GM15510 (cell line): ENCODE data around the gene CCDC190.

Experiments
- POLR2A ChIP-seq: IDR thresholded peaks from 3 replicates; pipeline ENCODE4 v1.6.1; 2011; ENCODE audit warnings: borderline replicate concordance; ENCODE audit not compliant: insufficient read length; ENCODE audit errors: extremely low read depth

Gene CCDC190

DNA sequence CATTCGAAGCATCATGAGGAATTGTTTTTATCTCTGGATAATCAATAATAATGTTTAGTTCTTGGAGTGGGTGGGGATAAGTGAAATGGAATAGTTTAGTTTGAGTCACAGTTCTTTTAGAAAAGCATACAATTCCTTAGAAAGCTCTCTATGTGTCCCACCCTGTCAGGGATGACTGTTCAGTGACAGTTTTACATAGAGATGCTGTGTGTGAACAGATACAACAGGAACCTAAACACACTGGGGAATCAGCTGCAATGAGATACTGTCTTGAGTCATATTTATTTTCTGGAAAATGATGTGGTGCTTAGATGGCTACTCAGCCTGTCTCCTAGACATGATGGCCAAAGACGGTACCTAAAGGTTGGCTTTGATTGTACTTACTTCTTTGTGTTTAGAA is 25.7 kb upstream of the CCDC190 start:
- no peak for TF ChIP-seq POLR2A

DNA sequence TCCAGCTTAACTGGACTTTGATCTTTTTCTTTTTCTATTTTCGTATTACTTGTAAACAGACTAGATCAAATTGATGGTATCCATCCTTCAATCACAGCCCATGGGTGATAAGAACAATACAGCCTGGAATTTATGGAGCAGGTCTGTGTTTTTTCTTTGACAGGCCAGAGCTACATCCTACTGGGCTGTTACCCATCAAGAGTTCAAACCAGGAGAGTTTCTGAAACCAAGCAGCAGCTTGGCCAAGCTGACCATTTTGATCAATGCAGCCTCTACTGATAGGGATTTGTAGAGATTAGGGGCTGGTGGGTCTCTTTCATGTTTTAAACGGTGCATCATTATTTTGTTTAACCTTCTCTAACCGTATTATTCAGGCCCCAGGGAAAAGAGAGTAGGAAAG is 24.3 kb upstream of the CCDC190 start:
- TF ChIP-seq POLR2A, result no peak

DNA sequence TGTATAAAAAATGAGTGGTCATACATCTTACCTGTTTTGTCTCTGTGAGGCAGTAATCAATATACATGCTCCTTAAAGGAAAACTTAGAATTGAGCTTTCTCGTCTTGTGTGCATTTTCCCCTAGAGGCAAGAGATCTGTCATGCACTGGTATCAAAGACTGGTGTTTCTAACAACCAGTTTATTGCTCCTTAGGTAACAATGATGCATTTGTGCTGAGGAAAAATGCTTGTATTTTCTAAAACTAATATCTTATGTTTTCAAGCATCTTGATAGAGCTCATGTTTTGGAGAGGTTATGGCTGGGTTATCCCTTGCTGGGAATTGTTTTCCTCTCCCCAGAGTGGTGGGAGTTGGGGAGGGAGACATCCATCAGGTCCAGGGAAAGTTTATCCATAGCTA is 23.9 kb upstream of the CCDC190 start:
- TF ChIP-seq POLR2A, result no peak

DNA sequence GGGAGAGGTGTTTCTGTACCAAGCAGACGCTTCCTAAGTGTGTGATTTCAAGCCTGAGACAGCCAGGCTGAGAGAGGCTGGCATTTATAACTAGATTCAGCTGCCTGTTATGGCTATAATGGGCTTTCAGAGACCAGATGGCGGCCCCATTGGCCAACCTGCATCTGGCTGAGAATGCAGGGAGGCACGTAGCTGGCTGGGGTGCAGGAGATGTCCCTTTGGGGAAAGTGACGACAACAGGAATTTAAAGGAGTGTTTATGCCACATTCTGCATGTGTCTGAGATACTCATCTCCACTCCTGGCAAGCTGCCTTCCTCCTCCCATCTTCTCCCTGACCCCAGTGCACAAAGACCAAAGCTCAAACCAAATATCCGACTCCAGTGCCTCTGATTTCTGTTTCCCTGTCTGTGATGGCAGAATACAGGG is 21.3 kb upstream of the CCDC190 start:
- no peak for TF ChIP-seq POLR2A

DNA sequence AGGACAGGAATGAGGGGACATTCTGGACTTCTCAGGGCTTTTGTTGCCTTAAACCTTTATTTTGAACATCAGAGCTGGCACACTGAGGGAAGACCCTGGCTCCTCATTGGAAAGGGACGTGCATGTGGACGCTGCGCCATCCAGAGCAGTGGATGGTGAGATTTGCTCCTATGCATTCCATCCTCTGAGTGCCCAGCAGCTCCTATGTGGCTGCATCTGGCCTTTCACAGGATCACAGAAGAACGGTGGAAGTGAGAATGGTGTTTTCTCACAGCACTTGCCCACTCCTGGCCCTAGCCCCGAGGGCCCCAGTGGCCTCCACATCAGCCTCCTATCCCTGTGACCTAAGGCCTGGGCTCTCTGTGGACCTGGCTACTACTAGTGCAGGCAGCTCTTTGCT is 20.6 kb upstream of the CCDC190 start:
- no peak for TF ChIP-seq POLR2A

DNA sequence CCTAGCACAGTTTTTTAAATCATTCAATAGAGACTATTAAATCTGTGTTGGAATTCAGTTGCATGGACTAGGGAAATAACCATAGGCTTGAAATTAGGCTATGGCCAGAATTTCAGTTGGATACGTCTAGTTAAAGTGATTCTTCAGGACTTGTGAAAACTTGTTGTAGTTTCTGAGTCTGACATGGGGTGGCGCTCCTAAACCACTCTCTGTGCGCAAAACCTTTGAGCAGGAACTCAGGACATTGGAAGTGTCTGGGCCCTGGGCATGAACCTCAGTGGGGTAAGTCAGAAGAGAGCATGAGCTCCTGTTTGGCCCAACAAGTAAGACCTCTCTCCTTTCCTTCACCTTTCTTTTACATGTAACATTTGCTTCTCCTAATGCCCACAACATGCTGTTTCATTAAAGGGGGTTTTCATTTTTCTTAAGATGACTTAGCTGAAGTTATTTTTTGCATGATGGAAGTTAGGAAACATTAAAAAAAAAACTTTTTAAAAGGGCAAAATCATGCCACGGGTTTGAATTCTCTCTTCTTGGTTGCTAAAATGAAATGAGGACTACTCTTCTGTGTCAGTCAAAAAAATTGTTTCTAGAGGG is 17.1 kb upstream of the CCDC190 start:
- TF ChIP-seq POLR2A, result no peak

DNA sequence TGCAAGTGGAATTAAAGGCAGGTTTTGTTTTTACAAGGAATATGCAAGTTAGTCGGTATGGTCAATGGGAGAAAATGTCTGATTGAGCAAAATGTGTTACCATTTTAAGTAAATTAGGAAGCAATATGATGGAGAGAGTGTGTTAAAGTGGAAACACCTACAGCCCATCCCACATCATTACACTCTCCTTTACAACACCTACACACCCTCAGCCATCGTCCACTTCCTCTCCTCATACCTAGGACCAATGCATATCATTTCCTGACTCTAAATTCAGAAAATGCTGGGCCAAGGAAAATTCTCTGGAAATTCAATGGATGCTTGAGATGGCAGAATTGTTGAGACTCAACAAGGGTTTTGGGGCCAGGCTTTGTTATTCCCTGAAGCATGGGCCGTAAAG is 16.4 kb upstream of the CCDC190 start:
- TF ChIP-seq POLR2A, result no peak

DNA sequence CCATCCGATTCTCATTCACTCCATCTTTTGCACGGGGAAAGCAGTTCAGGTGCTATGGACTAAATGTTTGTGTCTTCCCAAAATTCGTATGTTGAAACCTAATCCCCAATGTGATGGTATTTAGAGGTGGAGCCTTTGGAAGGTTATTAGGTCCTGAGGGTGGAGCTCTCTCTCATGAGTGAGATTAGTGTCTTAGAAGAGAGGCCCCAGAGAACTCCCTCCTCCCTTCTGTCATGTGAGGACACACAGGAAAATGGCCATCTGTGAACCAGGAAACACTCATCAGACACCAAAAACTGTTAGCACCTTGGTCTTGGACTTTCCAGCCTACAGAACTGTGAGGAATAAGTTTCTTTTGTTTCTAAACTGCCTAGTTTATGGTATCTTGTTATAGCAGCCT is 15.8 kb upstream of the CCDC190 start:
- no peak for TF ChIP-seq POLR2A

DNA sequence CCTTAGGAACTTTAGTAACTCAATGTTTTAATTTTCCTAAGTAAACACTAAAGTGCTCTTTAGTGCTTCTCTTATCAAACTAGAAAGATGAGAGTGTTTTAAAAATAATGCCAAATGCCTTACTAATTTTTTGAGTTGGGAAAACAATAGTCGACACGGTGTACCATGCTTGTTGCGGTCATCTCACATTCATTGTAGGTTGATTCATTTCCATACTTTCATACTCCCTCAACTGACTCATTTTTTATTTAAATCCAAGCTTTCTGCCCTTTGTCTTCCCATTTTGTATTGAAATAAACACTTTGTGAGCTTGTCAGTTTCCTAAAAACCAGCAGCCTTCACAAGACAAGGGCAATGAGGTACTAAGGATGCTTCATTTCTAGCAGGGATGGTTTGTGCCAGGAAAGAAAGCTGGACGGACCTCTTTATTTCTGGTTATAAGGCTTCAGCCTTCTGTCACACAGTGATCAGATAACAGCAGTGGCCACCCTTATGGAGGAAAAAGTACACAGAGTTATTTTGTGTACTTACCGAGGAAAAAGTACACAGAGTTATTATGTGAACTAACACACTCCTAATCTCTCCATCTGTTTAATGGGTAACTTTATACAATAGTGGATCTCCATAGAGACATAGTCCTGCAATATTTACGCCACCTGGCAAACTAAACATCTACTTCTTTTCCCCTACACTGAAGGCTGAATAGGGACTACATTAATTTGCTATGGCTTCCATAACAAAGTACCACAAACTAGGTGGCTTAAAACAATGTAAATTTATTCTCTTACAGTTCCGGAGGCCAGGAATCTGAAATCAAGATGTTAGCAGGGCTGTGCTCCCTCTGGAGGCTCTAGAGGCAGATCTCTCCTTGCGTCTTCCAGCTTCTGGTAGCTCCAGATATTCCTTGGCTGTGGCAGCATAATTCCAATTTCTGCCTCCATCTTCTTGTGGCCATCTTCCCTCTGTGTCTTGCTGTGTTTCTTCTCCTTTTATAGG is 13.0 kb upstream of the CCDC190 start:
- no peak for TF ChIP-seq POLR2A

DNA sequence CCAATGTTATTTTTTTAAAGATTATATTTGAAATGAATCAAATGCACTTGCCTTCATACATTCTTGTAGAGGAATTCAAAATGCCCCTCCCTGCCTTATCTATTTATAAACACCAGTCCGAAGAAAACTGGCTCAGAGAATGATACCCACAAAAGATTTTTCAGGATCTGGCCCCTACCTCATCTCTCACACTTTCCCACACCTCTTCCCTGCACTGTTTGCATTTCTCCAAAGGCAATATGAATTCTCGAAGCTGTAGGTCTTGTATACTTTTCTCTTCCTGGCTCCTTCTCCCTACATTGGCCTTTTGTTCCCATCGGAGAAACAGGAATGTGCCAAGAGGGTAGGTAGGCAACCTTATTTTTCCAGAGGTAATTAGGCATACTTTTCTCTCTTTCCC is 12.0 kb upstream of the CCDC190 start:
- no peak for TF ChIP-seq POLR2A

DNA sequence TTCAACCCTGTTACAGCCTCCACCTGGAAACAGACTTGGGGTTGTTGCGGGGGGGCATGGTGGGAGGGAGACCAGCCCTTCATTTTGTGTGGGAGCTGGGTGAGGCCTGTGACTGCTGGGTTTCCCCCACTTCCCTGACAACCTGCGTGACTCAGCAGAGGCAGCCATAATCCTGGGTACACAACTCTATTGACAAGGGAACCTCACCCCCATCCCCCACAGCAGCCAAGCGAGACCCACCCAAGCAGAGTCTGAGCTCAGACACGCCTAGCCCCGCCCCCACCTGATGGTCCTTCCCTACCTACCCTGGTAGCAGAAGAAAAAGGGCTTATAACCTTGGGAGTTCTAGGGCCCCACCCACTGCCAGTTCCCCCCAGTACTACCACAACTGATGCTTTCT is 8.0 kb upstream of the CCDC190 start:
- no peak for TF ChIP-seq POLR2A

DNA sequence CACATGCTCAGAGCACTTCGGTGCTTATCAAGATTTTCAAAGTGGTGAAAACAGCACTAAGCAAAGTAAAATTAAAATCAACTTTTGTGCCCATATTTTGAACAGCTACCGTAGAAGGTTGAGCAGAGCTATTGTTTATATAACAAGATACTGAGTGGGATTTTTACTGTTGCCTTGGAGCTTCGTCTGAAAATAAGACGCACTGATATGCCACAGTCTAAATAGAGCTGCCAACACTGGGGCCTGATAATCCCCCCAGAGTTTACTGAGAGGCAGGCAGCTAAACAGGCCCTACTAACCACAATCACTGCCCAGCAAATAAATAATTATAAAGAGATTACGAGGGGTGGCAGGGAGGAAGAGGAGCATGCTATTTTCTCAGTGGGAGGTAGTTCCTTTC is 650 bp upstream of the CCDC190 start:
- TF ChIP-seq POLR2A, result no peak

DNA sequence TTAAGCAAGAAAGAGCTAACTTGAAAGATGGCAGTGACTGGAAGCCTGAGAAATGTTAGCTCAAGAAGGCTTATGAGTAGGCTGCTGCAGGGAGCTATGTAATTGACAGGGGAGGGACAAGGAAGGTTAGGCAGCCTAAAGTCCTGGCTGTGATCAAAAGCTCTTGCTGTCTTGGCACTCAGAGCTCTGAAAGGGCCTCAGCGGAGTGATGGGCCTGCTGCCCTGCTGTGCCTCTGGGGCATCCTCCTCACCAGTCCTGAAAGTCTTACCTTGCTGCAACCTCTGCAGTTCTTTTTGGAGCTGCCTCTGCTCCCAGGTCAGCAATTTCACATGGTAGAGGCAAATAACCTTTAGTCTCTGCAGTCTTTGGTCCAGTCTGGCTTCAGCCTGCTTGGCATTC is 1.8 kb downstream of the CCDC190 start:
- TF ChIP-seq POLR2A, result no peak

DNA sequence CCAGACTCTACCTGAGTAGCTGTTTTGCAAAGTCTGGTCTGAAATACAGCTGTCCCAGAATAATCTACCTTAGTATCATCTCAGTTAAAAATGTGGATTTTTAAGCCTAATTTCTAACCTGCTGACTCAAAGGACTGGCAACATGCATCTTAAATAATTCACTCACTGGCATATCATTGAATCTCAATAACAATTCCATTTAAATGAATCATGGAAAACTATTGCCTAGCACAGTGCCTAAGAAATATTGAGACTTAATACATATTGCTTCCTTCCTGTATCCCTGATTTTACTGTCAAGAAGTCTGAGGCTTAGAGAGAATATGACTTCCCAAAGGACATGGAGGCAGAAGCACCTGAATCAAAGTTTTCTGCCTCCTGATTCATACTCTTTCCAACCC is 3.1 kb downstream of the CCDC190 start:
- no peak for TF ChIP-seq POLR2A

DNA sequence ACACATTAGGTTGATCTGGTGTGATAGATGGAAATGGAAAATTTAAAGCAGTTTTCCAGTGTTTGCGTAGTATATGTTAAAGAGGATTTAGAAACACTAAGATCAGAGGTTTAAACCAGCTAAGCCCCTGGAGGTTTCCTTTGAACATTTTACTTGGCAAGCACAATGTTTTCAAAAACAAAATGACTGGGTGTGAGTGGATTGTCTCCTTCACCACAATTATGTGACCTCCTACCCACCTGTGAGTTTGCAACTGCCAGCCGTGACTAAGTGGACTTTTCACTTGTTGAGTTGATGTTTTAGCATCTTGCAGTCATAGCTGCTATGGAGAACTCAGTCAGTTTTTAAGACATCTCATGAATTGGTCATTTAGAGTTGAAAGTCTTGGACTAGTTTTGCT is 4.7 kb downstream of the CCDC190 start:
- TF ChIP-seq POLR2A, result no peak
